Measurements from ENCODE around the gene MMP20. TPM values are rescaled to one million over a fixed set of nuclear protein-coding genes. Genes with fewer than 3 reads are reported as not detected.

Gene MMP20
- polyA plus RNA-seq, 1 donor (not counting 4 experiments of a cell fraction or from before 2014, with no cell fraction given), result not detected

DNA sequence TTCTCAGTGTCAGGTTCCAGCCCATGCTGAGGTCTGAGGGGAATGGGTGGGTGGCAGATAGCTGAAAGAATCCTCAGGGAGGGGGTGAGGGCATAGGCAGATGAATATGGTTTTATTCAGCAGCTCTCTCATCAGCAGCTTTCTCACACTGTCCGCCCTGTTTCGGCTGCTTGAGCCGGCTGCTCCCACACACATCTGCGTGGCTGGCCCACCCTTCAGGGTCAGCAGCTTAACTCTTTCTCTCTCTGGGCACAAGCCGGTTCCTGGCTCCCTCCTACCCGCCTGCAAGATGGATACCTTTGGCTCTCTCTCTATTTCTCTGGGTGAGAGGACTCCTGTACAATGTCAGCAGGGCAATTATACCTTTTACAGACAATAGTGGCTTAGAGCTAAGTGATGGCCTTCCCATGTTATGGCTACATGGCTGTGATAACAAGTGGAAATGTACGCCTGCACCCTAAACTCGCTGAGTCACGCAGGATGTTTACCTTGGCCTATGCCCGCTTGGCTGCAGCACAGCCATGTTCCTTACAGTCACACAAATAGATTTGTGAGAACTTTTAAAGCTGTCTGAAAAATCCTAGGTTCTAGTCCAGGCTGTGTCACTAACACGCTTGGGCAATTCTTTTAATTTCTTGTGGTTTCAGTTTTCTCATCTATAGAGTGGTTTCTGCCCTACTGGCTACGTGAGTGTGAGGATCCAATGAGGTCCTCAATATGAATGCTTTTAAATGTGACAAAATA lies 4.1 kb downstream of the MMP20 start:
- H3K9ac ChIP-seq (ENCODE audit: control insufficient read depth, extremely low read depth, insufficient read depth, low read length), result no peak overlapping the region
- H4K20me1 ChIP-seq (ENCODE audit: control insufficient read depth, extremely low read depth, insufficient read depth, low read length), result no peaks in the 10 kb centered on the region
- no peak overlapping the region for H2AFZ ChIP-seq (ENCODE audit: control insufficient read depth, low read length)
- no peaks in the 10 kb centered on the region for H3K36me3 ChIP-seq (ENCODE audit: control insufficient read depth in 2 of 2, extremely low read depth in 1 of 2, insufficient read depth in 2 of 2, low read length in 2 of 2)
- H3K27ac ChIP-seq (ENCODE audit: control insufficient read depth, insufficient read depth, low read length), result no peak overlapping the region
- no peak overlapping the region for H3K4me3 ChIP-seq (ENCODE audit: control insufficient read depth in 2 of 3, extremely low read depth in 1 of 3, insufficient read depth in 2 of 3, low read depth in 1 of 3, low read length in 3 of 3)
- no peaks in the 10 kb centered on the region for H3K79me2 ChIP-seq (ENCODE audit: control insufficient read depth, insufficient read depth, low read length)
- no peaks in the 10 kb centered on the region for H3K27me3 ChIP-seq (ENCODE audit: control insufficient read depth, extremely low read depth, insufficient read depth, low read length)
- no peaks in the 10 kb centered on the region for H3K9me1 ChIP-seq (ENCODE audit: control insufficient read depth, extremely low read depth, insufficient read depth, low read length)
- TF ChIP-seq, protein P1, sequence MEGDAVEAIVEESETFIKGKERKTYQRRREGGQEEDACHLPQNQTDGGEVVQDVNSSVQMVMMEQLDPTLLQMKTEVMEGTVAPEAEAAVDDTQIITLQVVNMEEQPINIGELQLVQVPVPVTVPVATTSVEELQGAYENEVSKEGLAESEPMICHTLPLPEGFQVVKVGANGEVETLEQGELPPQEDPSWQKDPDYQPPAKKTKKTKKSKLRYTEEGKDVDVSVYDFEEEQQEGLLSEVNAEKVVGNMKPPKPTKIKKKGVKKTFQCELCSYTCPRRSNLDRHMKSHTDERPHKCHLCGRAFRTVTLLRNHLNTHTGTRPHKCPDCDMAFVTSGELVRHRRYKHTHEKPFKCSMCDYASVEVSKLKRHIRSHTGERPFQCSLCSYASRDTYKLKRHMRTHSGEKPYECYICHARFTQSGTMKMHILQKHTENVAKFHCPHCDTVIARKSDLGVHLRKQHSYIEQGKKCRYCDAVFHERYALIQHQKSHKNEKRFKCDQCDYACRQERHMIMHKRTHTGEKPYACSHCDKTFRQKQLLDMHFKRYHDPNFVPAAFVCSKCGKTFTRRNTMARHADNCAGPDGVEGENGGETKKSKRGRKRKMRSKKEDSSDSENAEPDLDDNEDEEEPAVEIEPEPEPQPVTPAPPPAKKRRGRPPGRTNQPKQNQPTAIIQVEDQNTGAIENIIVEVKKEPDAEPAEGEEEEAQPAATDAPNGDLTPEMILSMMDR (optimal IDR thresholded peaks at IDR 0.05 in 1 of 3, IDR thresholded peaks at IDR 0.05 in 1 of 3, conservative IDR thresholded peaks at IDR 0.05 in 1 of 3; ENCODE audit: extremely low read depth in 1 of 3, insufficient read depth in 2 of 3, low read length in 3 of 3), result no peak
- no peak for TF ChIP-seq EZH2 (IDR thresholded peaks at IDR 0.05; ENCODE audit: low read length)
- dilution Hi-C loops (cut with MboI; ENCODE audit: extremely low pct_ligation_motif_present, low sequenced_read_pairs), result no loop called here
- DNase-seq (ENCODE audit: low read depth, low spot score) (no peak), FAIRE-seq (peak; percentile 69)
- no peaks in the 10 kb centered on the region for H3K9me3 ChIP-seq (ENCODE audit: control insufficient read depth, low read depth, low read length)
- no peak overlapping the region for H3K4me2 ChIP-seq (ENCODE audit: control insufficient read depth, extremely low read depth, insufficient read depth, low read depth, low read length)
- no peaks in the 10 kb centered on the region for H3K4me1 ChIP-seq (ENCODE audit: control insufficient read depth, extremely low read depth, insufficient read depth, low read length)

DNA sequence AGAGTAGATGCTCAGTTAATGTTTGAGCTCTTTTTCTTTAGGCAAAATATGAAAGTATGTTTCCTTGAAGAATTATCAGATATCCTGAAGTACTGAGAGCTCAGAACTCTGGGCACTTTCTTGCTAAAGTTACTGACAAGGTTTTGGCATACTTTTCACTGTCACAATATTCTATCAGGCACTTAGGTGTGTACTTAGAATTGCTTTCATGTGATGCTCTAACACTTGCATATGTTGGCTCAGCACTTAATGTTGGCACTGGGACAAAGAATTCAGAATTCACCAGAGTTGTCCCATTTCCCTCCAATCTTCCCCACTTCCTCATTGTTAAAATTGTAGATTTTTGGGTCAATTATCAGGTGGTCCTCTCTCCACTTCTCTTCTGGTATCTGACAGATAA lies 5.0 kb downstream of the MMP20 start:
- DNase-seq (ENCODE audit: low read depth, low spot score) (no peak), FAIRE-seq (no peak)
- Histone ChIP-seq H3K4me1 (ENCODE audit: control insufficient read depth, extremely low read depth, insufficient read depth, low read length) (no peaks in the 10 kb centered on the region), H3K9me3 (ENCODE audit: control insufficient read depth, low read depth, low read length) (no peaks in the 10 kb centered on the region), H3K36me3 (ENCODE audit: control insufficient read depth in 2 of 2, extremely low read depth in 1 of 2, insufficient read depth in 2 of 2, low read length in 2 of 2) (no peaks in the 10 kb centered on the region), H4K20me1 (ENCODE audit: control insufficient read depth, extremely low read depth, insufficient read depth, low read length) (no peaks in the 10 kb centered on the region), H3K9me1 (ENCODE audit: control insufficient read depth, extremely low read depth, insufficient read depth, low read length) (no peaks in the 10 kb centered on the region), H3K27ac (ENCODE audit: control insufficient read depth, insufficient read depth, low read length) (no peak overlapping the region), H3K9ac (ENCODE audit: control insufficient read depth, extremely low read depth, insufficient read depth, low read length) (no peak overlapping the region), H3K79me2 (ENCODE audit: control insufficient read depth, insufficient read depth, low read length) (no peaks in the 10 kb centered on the region), H3K4me3 (ENCODE audit: control insufficient read depth in 2 of 3, extremely low read depth in 1 of 3, insufficient read depth in 2 of 3, low read depth in 1 of 3, low read length in 3 of 3) (no peak overlapping the region), H3K4me2 (ENCODE audit: control insufficient read depth, extremely low read depth, insufficient read depth, low read depth, low read length) (no peak overlapping the region), H2AFZ (ENCODE audit: control insufficient read depth, low read length) (no peak overlapping the region), H3K27me3 (ENCODE audit: control insufficient read depth, extremely low read depth, insufficient read depth, low read length) (no peaks in the 10 kb centered on the region)
- dilution Hi-C loops (cut with MboI; ENCODE audit: extremely low pct_ligation_motif_present, low sequenced_read_pairs), result no loop called here
- TF ChIP-seq, protein P1 (optimal IDR thresholded peaks at IDR 0.05 in 1 of 3, IDR thresholded peaks at IDR 0.05 in 1 of 3, conservative IDR thresholded peaks at IDR 0.05 in 1 of 3; ENCODE audit: extremely low read depth in 1 of 3, insufficient read depth in 2 of 3, low read length in 3 of 3), result no peak
- TF ChIP-seq EZH2 (IDR thresholded peaks at IDR 0.05; ENCODE audit: low read length), result no peak
